Neural progenitor cell (in vitro differentiated cells): Measurements from ENCODE around the gene TRIOBP. TPM values are rescaled to one million over a fixed set of nuclear protein-coding genes. Genes with fewer than 3 reads are reported as not detected.

Experiments
- DNase-seq: peaks from one replicate; pipeline ENCODE4 v3.0.0-alpha.2; 2016; ENCODE audit warnings: low spot score
- H2AFZ ChIP-seq: fragments of 200-600 bp; sonication (generic); replicated peaks from 2 replicates; pipeline ENCODE4 v1.6.1; 2016; ENCODE audit warnings: antibody characterized with exemption
- H3F3A ChIP-seq: fragments of 200-600 bp; sonication (generic); 2 replicates; pipeline ENCODE4 v1.6.1; 2016; ENCODE audit warnings: antibody characterized with exemption, low read depth
- H3K27ac ChIP-seq: fragments of 200-600 bp; sonication (generic); 2 replicates; pipeline ENCODE4 v1.5.1; 2016; ENCODE audit warnings: mild to moderate bottlenecking
- H3K27me3 ChIP-seq: fragments of 200-600 bp; sonication (generic); 2 replicates; pipeline ENCODE4 v1.6.1; 2016; ENCODE audit warnings: mild to moderate bottlenecking, moderate library complexity
- H3K36me3 ChIP-seq: fragments of 200-600 bp; sonication (generic); 2 replicates; pipeline ENCODE4 v1.5.1; 2016
- H3K4me1 ChIP-seq: fragments of 200-600 bp; sonication (generic); 2 replicates; pipeline ENCODE4 v1.6.1; 2016; ENCODE audit warnings: mixed run types
- H3K4me2 ChIP-seq: fragments of 200-600 bp; sonication (generic); 2 replicates; pipeline ENCODE4 v1.6.1; 2016
- H3K4me3 ChIP-seq: fragments of 200-600 bp; sonication (generic); 2 replicates; pipeline ENCODE4 v1.5.1; 2016
- H3K79me2 ChIP-seq: fragments of 200-600 bp; sonication (generic); 2 replicates; pipeline ENCODE4 v1.6.1; 2016; ENCODE audit warnings: low read depth
- H3K9ac ChIP-seq: fragments of 200-600 bp; sonication (generic); 2 replicates; pipeline ENCODE4 v1.6.1; 2016
- H3K9me3 ChIP-seq: fragments of 200-600 bp; sonication (generic); 2 replicates; pipeline ENCODE4 v1.5.1; 2016; ENCODE audit warnings: low read depth
- H4K20me1 ChIP-seq: fragments of 200-600 bp; sonication (generic); 2 replicates; pipeline ENCODE4 v1.6.1; 2016; ENCODE audit warnings: low read depth
- H3K27ac Mint-ChIP-seq: 3 replicates; pipeline ENCODE4 v1.8.0; 2021; ENCODE audit warnings: mixed read lengths
- H3K27me3 Mint-ChIP-seq: 2 replicates; pipeline ENCODE4 v1.8.0; 2022; ENCODE audit warnings: low read depth, mild to moderate bottlenecking, inconsistent platforms, moderate library complexity, mixed read lengths; ENCODE audit not compliant: insufficient read depth
- H3K36me3 Mint-ChIP-seq: 3 replicates; pipeline ENCODE4 v1.8.0; 2021; ENCODE audit warnings: mixed read lengths
- H3K4me1 Mint-ChIP-seq: 3 replicates; pipeline ENCODE4 v1.8.0; 2021; ENCODE audit warnings: mixed read lengths
- H3K4me3 Mint-ChIP-seq: 3 replicates; pipeline ENCODE4 v1.8.0; 2021; ENCODE audit warnings: mild to moderate bottlenecking, moderate library complexity, mixed read lengths
- H3K9me3 Mint-ChIP-seq: 3 replicates; pipeline ENCODE4 v1.8.0; 2020; ENCODE audit warnings: mixed read lengths
- CTCF ChIP-seq: fragments of 200-600 bp; sonication (generic); IDR thresholded peaks from 2 replicates; pipeline ENCODE4 v1.5.1; 2017; ENCODE audit warnings: antibody characterized with exemption, mild to moderate bottlenecking
- EZH2 ChIP-seq: fragments of 200-600 bp; sonication (generic); IDR thresholded peaks from 2 replicates; pipeline ENCODE4 v1.6.1; 2017; ENCODE audit warnings: antibody characterized with exemption, mild to moderate bottlenecking, moderate library complexity
- EZH2phosphoT487 ChIP-seq: fragments of 200-600 bp; sonication (generic); IDR thresholded peaks from 2 replicates; pipeline ENCODE4 v1.6.1; 2017; ENCODE audit warnings: antibody characterized with exemption
- total RNA-seq: library from RNA; depleted of rRNA; stranded (reverse); fragments of >200 nt; gene quantifications from 2 replicates; pipeline ENCODE4 v1.2.3, GENCODE V29; 2015; ENCODE audit warnings: low replicate concordance

TRIOBP gene
- total RNA-seq, 1 donor from 2014 or later = 25.2 TPM

- no peak overlapping the region for H3K9ac ChIP-seq
- Mint-ChIP-seq H3K36me3 (no peaks in the 10 kb centered on the region), H3K27me3 (peaks cover 2% of the 10 kb centered on the region), H3K27ac (no peak overlapping the region), H3K9me3 (no peaks in the 10 kb centered on the region), H3K4me3 (no peak overlapping the region), H3K4me1 (peaks cover 5% of the 10 kb centered on the region)
- H3K4me3 ChIP-seq = no peak overlapping the region
- H3K79me2 ChIP-seq = no peaks in the 10 kb centered on the region
- H3F3A ChIP-seq = peaks cover 3% of the 10 kb centered on the region
- no peak overlapping the region for H2AFZ ChIP-seq
- TF ChIP-seq EZH2phosphoT487 = no peak
- TF ChIP-seq CTCF = no peak
- no peak for TF ChIP-seq EZH2
- H3K27ac ChIP-seq = no peak overlapping the region
- no peak overlapping the region for H3K4me2 ChIP-seq
- H3K4me1 ChIP-seq = peaks cover 3% of the 10 kb centered on the region
- no peaks in the 10 kb centered on the region for H3K9me3 ChIP-seq
- no peaks in the 10 kb centered on the region for H3K36me3 ChIP-seq
- H3K27me3 ChIP-seq = no peaks in the 10 kb centered on the region
- no peak for DNase-seq
- H4K20me1 ChIP-seq = no peaks in the 10 kb centered on the region
Measured at GRCh38 chr22:37731804-37732471, 35.1 kb downstream of the TRIOBP start.

GRCh38 chr22:37732699-37733607, 36.1 kb downstream of the TRIOBP start:
- H3K27me3 Mint-ChIP-seq = peaks cover 2% of the 10 kb centered on the region
- Histone ChIP-seq H3K9ac (no peak overlapping the region), H3K4me2 (no peak overlapping the region)

More at GRCh38 chr22:37732699-37733607, 36.1 kb downstream of the TRIOBP start:
- Mint-ChIP-seq H3K36me3 (no peaks in the 10 kb centered on the region), H3K4me3 (no peak overlapping the region), H3K9me3 (no peaks in the 10 kb centered on the region), H3K4me1 (peaks cover 5% of the 10 kb centered on the region), H3K27ac (no peak overlapping the region)
- DNase-seq = no peak
- H3K79me2 ChIP-seq = no peaks in the 10 kb centered on the region
- H3F3A ChIP-seq = peaks cover 3% of the 10 kb centered on the region
- no peaks in the 10 kb centered on the region for H3K9me3 ChIP-seq
- no peak overlapping the region for H3K27ac ChIP-seq
- H4K20me1 ChIP-seq = no peaks in the 10 kb centered on the region
- H3K4me1 ChIP-seq = peaks cover 3% of the 10 kb centered on the region
- no peak overlapping the region for H2AFZ ChIP-seq
- no peaks in the 10 kb centered on the region for H3K27me3 ChIP-seq
- TF ChIP-seq CTCF (no peak), EZH2phosphoT487 (no peak), EZH2 (no peak)
- no peak overlapping the region for H3K4me3 ChIP-seq
- no peaks in the 10 kb centered on the region for H3K36me3 ChIP-seq
